NB4 (cell line): Measurements from ENCODE around the gene SLC16A1.

Experiments used
- CTCF ChIP-seq: IDR thresholded peaks from one replicate; pipeline ENCODE4 v1.5.1; 2012; ENCODE audit warnings: low read depth, low read length
- MAX ChIP-seq: IDR thresholded peaks from 2 replicates; pipeline ENCODE4 v1.6.1; 2011; ENCODE audit warnings: low read depth, low read length
- POLR2A ChIP-seq: IDR thresholded peaks from 2 replicates; pipeline ENCODE4 v1.6.1; 2011; ENCODE audit warnings: mild to moderate bottlenecking; ENCODE audit not compliant: insufficient read length; ENCODE audit errors: extremely low read depth

GRCh38 chr1:112954945-112955772 is 837 bp downstream of the SLC16A1 start:
- TF ChIP-seq CTCF = no peak
- peak; percentile 30 for TF ChIP-seq POLR2A
- 0 out of 2 replicates have a peak, but pooled peaks have one; percentile 21 for TF ChIP-seq MAX
